AG09319 (cell line): ENCODE results near the gene MYOT.

Source experiments
- DNase-seq: peaks from one replicate; pipeline ENCODE4 v3.0.0-alpha.2; 2010; ENCODE audit warnings: low read depth; ENCODE audit errors: extremely low read depth
- TF ChIP-seq, protein P1 (sequence below): IDR thresholded peaks from 2 replicates; pipeline ENCODE4 v1.5.1; 2011; ENCODE audit warnings: low read depth, mild to moderate bottlenecking, inconsistent platforms, low read length, moderate library complexity

MYOT gene, protein sequence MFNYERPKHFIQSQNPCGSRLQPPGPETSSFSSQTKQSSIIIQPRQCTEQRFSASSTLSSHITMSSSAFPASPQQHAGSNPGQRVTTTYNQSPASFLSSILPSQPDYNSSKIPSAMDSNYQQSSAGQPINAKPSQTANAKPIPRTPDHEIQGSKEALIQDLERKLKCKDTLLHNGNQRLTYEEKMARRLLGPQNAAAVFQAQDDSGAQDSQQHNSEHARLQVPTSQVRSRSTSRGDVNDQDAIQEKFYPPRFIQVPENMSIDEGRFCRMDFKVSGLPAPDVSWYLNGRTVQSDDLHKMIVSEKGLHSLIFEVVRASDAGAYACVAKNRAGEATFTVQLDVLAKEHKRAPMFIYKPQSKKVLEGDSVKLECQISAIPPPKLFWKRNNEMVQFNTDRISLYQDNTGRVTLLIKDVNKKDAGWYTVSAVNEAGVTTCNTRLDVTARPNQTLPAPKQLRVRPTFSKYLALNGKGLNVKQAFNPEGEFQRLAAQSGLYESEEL

DNA sequence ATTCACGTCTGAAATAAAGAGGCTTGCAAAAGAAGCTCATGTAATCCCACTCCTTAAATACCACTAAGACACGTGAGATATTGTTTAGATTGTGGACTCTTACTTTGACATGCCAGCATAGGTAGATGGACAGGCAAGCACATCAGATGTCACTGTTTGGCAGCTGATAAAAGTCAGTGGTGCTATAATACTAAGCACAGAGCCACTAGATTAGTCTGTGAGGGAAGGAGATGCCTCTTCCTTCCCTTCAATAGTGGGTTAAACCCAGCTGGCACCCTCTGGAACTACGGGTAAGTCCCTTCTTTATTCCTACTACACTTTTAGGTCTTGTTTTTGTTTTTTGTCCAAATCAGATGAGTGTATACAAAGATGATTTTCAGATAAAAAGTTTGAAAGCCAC is at the start of gene MYOT:
TSS of gene MYOT (plus strand) at position 197 of the 400 bp plus-strand sequence. CDS start 2,792 bp downstream, outside the sequence.
- DNase-seq = no peak
- TF ChIP-seq, protein P1, sequence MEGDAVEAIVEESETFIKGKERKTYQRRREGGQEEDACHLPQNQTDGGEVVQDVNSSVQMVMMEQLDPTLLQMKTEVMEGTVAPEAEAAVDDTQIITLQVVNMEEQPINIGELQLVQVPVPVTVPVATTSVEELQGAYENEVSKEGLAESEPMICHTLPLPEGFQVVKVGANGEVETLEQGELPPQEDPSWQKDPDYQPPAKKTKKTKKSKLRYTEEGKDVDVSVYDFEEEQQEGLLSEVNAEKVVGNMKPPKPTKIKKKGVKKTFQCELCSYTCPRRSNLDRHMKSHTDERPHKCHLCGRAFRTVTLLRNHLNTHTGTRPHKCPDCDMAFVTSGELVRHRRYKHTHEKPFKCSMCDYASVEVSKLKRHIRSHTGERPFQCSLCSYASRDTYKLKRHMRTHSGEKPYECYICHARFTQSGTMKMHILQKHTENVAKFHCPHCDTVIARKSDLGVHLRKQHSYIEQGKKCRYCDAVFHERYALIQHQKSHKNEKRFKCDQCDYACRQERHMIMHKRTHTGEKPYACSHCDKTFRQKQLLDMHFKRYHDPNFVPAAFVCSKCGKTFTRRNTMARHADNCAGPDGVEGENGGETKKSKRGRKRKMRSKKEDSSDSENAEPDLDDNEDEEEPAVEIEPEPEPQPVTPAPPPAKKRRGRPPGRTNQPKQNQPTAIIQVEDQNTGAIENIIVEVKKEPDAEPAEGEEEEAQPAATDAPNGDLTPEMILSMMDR = no peak

DNA sequence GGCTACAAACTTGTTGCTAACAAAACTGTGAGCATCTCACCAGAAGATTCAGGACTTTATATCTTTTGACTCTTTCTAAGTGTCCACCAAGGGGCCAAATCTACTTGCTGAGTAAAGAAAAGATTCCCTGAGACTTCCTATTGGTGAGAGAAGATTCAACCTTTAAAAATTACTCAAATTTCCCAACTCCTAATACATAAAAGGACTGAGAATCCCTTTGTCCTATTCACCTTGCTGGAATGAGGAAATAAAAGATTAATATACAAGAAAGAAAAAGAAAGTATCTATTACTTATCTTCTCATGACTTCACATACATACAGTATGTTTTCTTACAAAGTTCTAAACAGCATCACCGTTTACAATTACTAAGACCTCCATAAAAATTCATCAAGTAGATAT is 47.9 kb upstream of the MYOT start:
- TF ChIP-seq, protein P1 = no peak
- no peak for DNase-seq

DNA sequence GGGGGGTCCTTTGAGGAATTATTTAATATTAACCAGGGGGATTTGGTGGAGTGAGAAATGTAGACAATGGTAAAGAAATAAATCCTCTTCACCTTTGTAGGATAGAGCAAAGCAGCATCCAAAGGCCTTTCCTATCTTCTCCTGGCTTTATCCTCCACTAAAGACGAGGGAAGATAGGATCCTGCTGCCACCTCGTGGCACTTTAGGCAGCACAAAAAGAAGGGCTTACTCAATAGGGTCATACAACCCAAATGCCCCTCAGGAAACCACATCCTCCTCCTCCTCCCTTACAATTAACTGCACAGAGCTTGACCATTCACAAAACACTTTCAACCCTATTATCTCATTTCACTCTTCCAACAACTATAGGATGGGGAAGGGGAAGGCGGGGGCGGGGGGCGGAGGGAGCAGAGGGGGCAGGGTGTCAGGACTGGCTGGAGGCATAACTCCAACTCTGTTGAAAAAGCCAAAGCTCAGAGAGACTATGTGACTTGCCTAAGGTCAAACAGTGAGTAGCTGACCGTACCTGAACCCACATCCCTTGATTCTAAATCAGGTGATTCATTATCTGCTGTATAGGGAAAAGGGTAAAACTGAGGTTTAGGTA is 45.4 kb upstream of the MYOT start:
- TF ChIP-seq, protein P1 = peak; percentile 35
- DNase-seq = no peak

DNA sequence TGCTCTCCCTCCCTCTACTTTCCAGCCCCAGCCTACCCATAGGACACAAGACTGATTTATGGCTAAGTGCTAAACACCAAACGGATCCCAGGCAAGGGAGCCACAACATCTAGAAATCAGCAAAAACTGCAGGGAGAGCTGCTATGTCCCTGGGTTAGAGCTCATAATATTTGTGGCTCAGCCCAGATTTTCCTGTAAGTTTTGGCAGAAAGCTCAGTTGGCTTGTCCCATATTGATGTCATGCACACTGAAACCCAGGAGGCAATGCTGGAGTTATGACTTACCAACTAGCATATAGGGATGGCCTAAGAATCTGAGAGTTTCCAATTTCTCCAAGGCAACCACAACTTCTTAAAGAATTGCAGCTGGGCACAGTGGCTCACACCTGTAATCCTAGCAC is 44.7 kb upstream of the MYOT start:
- no peak for DNase-seq
- TF ChIP-seq, protein P1 = no peak

DNA sequence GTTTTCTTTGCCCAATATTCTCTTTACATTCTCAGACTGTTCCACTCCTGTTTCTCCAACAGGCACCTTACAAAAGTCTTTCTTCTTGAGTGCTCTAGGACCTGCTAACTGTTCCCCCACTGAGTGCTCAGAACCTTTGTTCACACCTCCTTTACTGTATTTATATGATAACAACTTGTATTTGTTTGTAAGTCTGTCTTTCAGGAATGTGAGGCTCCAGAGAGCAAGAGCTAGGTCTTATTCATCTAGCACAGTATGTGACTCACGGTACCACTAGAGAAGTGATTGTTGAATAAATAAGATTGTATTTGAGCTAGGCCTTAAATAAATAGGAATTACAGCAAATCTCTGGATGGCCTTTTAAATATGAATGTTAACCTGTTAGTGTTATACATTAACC is 42.5 kb upstream of the MYOT start:
- no peak for DNase-seq

DNA sequence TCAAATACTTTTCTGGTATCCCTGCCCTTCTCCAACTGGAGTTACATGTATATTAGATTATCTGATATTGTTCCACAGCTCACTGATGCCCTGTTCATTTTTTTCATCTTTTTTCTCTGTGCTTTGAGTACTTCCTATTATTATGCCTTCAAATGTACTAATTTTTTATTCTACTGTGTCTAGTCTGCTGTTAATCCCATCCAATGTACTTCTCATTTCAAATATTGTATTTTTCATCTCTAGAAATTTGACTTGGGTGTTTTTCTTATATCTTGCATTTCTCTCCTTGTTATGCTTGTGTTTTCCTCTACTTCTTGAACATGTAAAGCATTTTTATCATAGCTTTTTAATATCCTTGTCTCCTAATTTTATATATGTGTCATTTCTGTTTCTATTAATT is 41.6 kb upstream of the MYOT start:
- DNase-seq = no peak
- TF ChIP-seq, protein P1 = no peak

More for the DNA sequence above, 42.5 kb upstream of the MYOT start:
- TF ChIP-seq, protein P1 = no peak

DNA sequence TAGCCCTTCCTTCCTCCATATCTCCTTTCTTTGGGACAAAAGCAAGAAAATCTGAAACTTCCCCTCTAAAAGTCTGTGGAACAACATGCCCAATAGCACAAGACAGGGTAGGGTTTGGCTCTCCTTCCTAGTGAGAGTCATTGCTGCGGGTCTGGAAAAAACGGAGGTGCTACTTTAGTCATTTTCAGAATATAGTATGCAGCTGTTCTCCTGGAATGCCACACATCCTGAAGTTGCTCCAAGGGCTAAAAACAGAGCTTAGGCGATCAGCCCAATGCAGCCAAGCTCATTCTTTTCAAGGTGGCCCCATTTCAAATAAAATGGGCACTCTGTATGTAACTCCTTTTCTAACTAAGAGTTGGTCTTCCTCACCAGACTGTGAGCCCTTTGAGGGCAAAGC is 39.5 kb upstream of the MYOT start:
- no peak for DNase-seq
- TF ChIP-seq, protein P1 = no peak
